Activated CD8-positive, alpha-beta memory T cell treated with anti-CD3 and anti-CD28 coated beads, Interleukin-2, amount 50 U/mL, for 1 hour (primary cell): Measurements from ENCODE around the gene DHRS7B.
"Not testable (repeated sequence)": the region's sequence is repeated elsewhere in the genome, so short reads cannot be mapped to it uniquely, and the experiment has no call there.

Experiments
- DNase-seq: peaks from one replicate; pipeline ENCODE4 v3.0.0-alpha.2; 2020; ENCODE audit errors: extremely low read depth

DHRS7B gene

GRCh38 chr17:21177854-21178600, 51.3 kb downstream of the DHRS7B start:
- DNase-seq = no peak

GRCh38 chr17:21183468-21183867, 56.7 kb downstream of the DHRS7B start:
- DNase-seq = no peak

- DNase-seq = no peak
Observed at GRCh38 chr17:21184570-21184969, 57.8 kb downstream of the DHRS7B start.

- no peak for DNase-seq
Observed at GRCh38 chr17:21185061-21185460, 58.3 kb downstream of the DHRS7B start.

- DNase-seq = no peak
Observed at GRCh38 chr17:21186399-21187187, 59.8 kb downstream of the DHRS7B start.

- DNase-seq = no peak
Observed at GRCh38 chr17:21189361-21189760, 62.6 kb downstream of the DHRS7B start.

GRCh38 chr17:21190078-21190477, 63.3 kb downstream of the DHRS7B start:
- no peak for DNase-seq

GRCh38 chr17:21191698-21192097, 64.9 kb downstream of the DHRS7B start:
- no peak for DNase-seq

- not testable (repeated sequence) for DNase-seq
Observed at GRCh38 chr17:21192414-21192813, 65.7 kb downstream of the DHRS7B start.

GRCh38 chr17:21193031-21193430, 66.3 kb downstream of the DHRS7B start:
- DNase-seq = no peak

GRCh38 chr17:21194226-21194625, 67.5 kb downstream of the DHRS7B start:
- DNase-seq = no peak

GRCh38 chr17:21194703-21195102, 67.9 kb downstream of the DHRS7B start:
- DNase-seq = no peak

- DNase-seq = no peak
Observed at GRCh38 chr17:21196126-21196525, 69.4 kb downstream of the DHRS7B start.

- DNase-seq = no peak
Observed at GRCh38 chr17:21198411-21198810, 71.6 kb downstream of the DHRS7B start.

- DNase-seq = no peak
Observed at GRCh38 chr17:21199311-21199710, 72.5 kb downstream of the DHRS7B start.

GRCh38 chr17:21199856-21200255, 73.1 kb downstream of the DHRS7B start:
- DNase-seq = no peak

GRCh38 chr17:21200590-21201297, 74.0 kb downstream of the DHRS7B start:
- DNase-seq = no peak

- no peak for DNase-seq
Observed at GRCh38 chr17:21201298-21201595, 74.5 kb downstream of the DHRS7B start.

- DNase-seq = no peak
Observed at GRCh38 chr17:21201874-21202273, 75.1 kb downstream of the DHRS7B start.

GRCh38 chr17:21202512-21202911, 75.7 kb downstream of the DHRS7B start:
- no peak for DNase-seq

GRCh38 chr17:21204935-21205334, 78.2 kb downstream of the DHRS7B start:
- no peak for DNase-seq

GRCh38 chr17:21208352-21208751, 81.6 kb downstream of the DHRS7B start:
- DNase-seq = no peak
